ENCODE measurements around the gene YDJC.

The YDJC gene

GRCh38 chr22:21624880-21625791, 4.7 kb downstream of the YDJC start:
- peak overlapping the region; percentile 84 for H3K27ac ChIP-seq
- no peak for TF ChIP-seq CTCF (conservative IDR thresholded peaks at IDR 0.05; ENCODE audit: low read depth)
- ChIA-PET CTCF (interaction anchor here (0.6 to 1.2 kb wide), 3 partner anchors 16 to 621 kb away, joined by 3 to 4 read pairs (median 4); partner anchors contain the start of gene SDF2L1), POLR2A (ENCODE audit: low non-redundant PET) (no interaction called here)
- DNase-seq (ENCODE audit: low spot score), result no peak

GRCh38 chr22:21624120-21624879, 5.5 kb downstream of the YDJC start:
- ChIA-PET CTCF (interaction anchor here (0.6 to 1.2 kb wide), 3 partner anchors 17 to 620 kb away, joined by 3 to 4 read pairs (median 4); partner anchors contain the start of gene SDF2L1), POLR2A (ENCODE audit: low non-redundant PET) (no interaction called here)
- TF ChIP-seq CTCF (conservative IDR thresholded peaks at IDR 0.05; ENCODE audit: low read depth), result peak; percentile 49
- peak overlapping the region; percentile 84 for H3K27ac ChIP-seq
- DNase-seq (ENCODE audit: low spot score), result no peak

GRCh38 chr22:21623648-21623970, 6.2 kb downstream of the YDJC start:
- no peak for TF ChIP-seq CTCF (conservative IDR thresholded peaks at IDR 0.05; ENCODE audit: low read depth)
- no peak for DNase-seq (ENCODE audit: low spot score)
- CTCF ChIA-PET, result no interaction called here
- POLR2A ChIA-PET (ENCODE audit: low non-redundant PET), result no interaction called here
- peak overlapping the region; percentile 84 for H3K27ac ChIP-seq

- ChIA-PET POLR2A (ENCODE audit: low non-redundant PET) (no interaction called here), CTCF (no interaction called here)
- peak overlapping the region; percentile 84 for H3K27ac ChIP-seq
- no peak for DNase-seq (ENCODE audit: low spot score)
- no peak for TF ChIP-seq CTCF (conservative IDR thresholded peaks at IDR 0.05; ENCODE audit: low read depth)
Observed at GRCh38 chr22:21622919-21623647, 6.7 kb downstream of the YDJC start.

- POLR2A ChIA-PET (ENCODE audit: low non-redundant PET), result no interaction called here
- peak overlapping the region; percentile 84 for H3K27ac ChIP-seq
- no peak for TF ChIP-seq CTCF (conservative IDR thresholded peaks at IDR 0.05; ENCODE audit: low read depth)
- CTCF ChIA-PET, result no interaction called here
- no peak for DNase-seq (ENCODE audit: low spot score)
Observed at GRCh38 chr22:21622011-21622918, 7.6 kb downstream of the YDJC start.
